Measurements from ENCODE around the gene CFI.
"Not testable (repeated sequence)": the region's sequence is repeated elsewhere in the genome, so short reads cannot be mapped to it uniquely, and the experiment has no call there.

The CFI gene

DNA sequence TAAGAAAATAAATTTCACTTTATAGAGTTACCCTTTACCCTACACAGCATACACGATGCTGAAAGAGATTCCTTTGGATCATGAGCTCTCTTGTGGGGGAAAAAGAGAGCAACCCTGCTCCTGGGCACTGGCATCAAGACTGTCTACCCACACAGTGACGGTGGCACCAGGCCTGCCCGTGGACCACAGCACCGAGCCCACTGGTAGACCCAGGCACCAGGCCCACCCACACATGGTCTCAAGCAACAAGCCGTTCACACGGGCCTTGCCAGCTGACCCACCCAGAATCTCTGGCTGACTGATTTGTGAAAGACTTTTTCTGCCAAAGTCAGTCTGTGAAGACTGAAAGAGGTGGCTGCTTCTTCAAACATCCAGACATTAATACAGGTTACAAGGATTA, 6.7 kb downstream of the CFI start:
- DNase-seq (ENCODE audit: low read depth): no peak

DNA sequence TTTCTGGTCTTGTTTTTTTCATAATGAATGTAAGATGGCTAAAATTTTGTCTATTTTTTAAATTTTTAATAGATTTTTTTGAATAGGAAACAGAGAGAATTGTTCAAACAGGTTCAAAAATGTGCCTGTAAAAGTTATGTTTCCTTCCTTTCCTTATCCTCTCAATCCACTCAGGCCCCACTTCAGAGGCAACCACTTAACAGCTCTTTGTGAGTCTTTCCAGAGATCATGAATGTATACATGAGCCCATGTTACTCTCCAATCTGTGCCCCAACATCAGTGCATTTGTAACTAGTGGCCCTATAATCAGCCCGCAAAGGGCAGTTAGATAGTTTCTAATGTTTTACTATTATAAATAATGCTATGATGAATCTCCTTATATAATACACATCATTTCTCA, 14.0 kb downstream of the CFI start:
- DNase-seq (ENCODE audit: low read depth): no peak

DNA sequence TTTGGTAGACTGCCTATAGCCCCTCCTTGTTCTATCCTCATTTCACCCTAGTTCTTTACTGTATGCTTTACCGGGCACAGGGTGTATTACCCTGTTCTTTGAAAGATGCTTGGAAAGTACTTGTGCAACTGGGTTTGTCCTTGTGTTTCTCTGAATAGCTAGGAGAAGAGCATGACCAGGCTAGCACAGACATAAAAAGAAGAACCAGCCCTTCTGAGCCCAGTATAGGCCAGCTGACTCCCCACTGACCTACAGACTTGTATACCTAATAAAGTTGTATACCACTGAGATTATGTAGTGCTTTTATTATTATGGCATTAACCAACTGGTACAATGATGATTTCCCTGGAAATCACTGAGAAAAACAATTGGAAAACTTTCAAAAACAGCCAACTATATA, 15.0 kb downstream of the CFI start:
- no peak for DNase-seq (ENCODE audit: low read depth)

DNA sequence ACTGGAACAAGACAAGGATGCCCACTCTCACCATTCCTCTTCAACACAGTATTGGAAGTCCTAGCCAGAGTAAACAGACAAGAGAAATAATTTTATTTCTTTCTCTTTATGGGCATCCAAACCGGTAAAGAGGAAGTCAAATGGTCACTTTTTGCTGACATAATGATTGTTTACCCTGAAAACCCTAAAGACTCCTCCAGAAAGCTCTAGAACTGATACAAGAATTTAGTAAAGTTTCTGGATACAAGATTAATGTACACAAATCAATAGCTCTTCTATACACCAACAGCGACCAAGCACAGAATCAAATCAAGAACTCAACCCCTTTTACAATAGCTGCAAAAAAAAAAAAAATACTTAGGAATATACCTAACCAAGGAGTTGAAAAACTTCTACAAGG, 19.7 kb downstream of the CFI start:
- DNase-seq (ENCODE audit: low read depth): not testable (repeated sequence)

DNA sequence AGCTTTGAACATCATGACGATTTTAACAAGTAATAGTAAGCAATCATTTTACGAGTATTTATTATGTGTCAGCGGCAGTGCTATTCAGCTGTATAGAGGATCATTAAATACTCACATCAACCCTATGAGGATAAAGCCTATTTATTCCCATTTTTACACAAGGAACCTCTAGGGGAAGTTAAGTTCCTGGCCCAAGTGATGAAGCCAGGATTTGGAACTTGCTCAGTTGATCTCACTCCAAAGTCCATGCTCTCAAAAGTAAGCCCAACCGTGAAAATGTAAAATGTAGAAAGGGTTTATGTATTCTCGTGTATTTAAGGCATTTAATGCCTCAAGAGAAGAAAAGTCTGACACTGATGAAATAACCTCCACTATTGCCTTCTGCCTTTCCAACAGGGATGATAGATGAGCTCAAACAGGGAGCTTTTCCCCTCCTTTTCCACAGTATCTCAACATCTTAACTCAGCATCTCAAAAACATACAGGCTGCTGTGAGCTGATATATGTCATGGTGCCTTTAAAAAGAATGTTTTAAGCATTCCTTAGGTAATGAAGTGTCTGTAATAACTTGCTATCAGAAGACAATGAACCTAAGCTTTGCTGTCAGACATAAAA, 36.9 kb downstream of the CFI start:
- DNase-seq (ENCODE audit: low read depth): no peak

DNA sequence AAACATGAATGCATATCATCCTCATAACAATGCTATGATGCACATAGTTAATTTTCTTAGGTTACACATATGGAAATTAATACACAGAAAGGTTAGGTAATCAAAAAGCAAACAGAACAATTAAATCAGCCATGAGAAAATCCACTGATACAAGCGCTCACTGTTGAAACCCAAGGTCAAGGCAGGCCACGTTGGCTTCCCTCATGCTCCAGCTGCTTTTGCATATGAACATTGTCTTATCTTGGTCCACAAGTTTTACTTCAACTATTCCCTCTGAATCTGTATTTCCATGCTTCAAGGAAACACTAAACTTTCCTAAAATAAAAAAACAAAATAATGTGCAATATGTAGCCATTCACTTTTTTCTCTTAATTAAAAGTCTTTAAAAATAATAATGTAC, 37.4 kb downstream of the CFI start:
- DNase-seq (ENCODE audit: low read depth): no peak

DNA sequence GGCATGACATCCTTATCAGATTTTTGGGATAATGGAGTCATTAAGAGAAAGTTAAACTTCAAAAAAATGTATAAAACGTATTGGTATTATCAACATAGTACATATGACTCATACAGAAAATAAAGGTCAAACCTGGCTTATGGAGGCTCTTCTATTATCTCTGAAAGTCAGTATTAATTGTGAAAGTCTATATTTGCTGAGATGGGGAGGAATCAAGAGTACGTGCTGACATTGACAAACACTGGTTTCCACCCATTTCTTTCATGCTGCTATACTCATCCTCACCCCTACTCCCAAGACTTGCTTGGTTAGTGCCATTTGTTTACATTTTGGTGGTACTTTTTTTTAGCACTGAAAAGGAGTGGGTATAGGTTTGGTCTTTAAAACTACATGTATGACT, 41.1 kb downstream of the CFI start:
- DNase-seq (ENCODE audit: low read depth): no peak

DNA sequence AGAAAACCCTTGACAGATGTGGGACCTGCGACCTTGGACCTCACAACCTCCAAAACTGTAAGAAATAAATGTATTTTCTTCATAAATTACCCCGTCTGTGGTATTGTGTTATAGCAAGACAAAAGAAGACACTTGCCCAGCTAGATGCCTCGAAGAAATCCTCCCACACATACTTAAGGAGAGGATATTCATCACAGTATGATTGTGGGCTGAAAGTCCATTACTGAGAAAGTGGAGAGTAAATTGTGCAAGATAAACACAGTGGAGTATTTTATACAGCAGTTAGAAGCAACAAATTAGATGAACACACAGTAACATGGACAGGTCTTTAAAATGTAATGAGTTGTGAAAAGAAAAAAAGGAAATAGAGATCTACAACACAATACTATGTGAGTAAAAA, 46.1 kb downstream of the CFI start:
- DNase-seq (ENCODE audit: low read depth): no peak

DNA sequence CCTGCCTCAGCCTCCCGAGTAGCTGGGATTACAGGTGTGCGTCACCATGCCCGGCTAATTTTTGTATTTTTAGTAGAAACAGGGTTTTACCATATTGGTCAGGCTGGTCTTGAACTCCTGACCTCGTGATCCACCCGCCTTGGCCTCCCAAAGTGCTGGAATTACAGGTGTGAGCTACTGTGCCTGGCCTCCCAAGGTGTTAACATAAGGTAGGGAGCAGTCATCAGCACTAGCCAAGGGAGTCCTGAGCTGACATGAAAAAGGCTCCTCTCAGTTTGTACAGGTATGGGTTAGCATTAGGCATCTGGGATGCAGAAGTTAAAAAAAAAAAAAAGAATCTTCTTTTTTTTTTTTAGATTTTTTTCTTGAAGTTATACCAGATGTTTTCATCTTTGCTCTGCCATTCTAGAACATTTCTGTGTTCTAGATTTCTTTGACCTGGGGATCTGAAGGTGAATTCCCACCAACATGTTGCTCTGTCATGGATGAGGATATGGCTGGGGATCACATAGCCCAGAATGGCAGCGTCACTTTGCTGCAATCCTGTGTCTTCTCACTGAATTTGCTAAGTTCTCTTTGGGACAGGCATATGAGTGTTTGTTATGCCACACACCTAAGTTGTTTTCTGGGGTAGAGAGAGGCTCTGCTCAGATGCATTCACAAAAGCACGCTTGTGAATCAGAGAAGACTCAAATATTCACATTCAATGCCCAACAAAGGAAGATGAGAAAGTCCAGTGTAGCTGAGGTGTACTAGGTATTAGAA, 47.5 kb downstream of the CFI start:
- no peak for DNase-seq (ENCODE audit: low read depth)

DNA sequence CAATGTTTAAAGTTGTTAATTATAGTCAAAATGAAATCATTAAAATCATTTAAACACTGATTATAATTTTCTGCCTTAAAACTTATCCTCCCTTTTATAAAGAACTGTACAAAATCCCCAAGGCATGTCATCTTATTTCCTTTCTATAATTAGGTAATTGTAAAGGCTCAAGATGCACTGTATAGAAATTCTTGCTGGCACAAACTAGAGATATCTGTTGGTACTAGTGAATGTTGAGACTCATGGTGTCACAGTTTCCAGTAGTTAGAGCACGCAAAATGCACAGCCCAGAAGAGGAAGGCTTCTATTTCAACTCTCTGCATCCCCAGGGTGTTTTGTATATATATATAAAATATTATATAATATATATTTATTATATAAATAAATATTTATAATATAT, 49.3 kb downstream of the CFI start:
- no peak for DNase-seq (ENCODE audit: low read depth)

DNA sequence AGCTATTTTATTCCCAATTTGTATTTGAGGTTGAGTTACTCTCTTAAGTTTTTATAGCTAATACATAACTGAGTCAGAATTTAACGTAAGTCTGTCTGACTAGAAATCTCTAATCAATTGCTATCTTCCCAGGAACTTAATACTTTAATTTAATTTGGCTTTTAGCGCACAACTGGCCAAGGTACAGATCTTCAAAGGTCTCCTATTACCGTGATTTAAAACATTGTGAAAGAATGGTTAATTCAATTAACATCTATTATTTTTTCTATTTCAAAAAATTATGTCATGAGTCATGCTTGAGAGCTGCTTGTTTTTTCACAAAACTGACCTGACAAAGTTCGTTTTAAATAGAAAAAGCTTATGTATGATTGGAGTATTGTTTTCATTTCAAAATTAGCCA, 49.9 kb downstream of the CFI start:
- DNase-seq (ENCODE audit: low read depth): no peak

DNA sequence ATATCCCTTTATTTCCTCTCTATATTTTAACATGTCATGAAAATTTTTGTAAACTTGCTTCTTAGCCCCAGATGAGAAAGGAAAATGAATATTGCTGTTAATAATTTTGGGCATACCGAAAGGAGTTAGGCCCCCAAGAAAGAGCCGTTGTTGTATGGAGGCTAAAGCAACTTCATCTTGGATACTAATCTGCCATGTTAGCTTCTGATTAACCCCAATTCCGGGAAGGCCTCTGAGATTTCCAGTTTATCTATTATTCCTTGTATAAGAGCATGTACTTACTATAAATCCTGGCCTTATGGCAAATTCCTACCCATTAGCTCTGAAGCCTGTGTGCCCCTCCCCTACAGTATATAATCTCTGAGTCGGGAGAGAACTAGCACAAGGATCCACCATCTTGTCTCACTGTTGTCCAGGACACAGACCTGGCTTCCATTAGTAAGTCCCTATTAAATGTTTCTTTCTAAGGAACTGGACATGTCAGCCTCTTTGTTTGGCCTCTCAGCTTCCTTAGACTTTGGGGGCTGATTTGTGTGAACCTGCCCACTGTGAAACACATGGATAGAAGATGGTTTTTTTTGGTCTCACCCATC, 51.1 kb downstream of the CFI start:
- DNase-seq (ENCODE audit: low read depth): no peak

DNA sequence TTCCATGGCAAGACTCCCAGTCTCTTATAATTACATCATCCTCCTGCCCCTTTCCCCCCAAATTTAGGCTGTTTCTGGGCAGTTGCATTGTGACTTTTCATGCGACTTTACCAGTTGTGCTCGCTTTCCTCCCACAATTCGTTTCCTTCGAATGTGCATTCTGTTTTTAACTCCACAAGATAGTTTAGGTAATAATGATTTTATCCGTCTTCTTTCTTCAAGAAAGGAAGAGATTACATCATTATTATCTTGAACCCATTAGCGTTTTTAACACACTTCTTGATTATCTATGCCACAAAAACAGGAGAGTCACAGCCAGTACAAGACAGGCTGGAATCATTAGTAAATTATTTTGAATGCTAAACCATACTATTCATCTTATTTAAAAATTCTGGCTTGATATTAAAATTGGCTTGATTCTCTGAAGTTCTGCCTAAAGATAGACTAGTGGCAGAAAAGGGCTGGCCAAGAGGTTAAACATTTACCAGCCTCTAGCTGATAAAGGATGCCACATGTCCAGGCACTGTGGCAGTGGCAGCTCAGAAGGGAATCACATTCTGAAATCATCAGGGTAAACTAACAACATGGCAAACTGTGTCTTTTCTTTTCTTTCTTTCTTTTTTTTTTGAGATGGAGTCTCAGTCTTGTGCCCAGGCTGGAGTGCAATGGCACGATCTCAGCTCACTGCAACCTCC, 52.3 kb downstream of the CFI start:
- DNase-seq (ENCODE audit: low read depth): no peak

DNA sequence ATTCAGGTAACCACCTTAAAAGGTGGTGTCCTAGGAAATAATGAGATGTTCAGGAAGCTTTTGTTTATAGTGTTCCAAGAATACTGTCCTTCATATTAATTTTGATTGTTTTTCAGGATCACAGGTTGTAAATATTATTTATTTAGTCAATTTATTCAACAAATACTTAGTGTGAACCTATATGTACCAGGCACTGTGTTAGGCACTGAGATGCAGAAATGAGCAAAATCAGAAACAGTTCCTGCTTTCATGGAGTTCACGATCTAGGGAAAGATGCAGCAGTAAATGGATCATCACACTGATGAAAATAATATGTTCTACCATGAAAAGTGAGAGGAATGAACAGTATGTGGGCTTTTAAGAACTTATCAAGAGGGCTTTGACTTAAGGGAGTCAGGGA, 53.7 kb downstream of the CFI start:
- DNase-seq (ENCODE audit: low read depth): no peak

DNA sequence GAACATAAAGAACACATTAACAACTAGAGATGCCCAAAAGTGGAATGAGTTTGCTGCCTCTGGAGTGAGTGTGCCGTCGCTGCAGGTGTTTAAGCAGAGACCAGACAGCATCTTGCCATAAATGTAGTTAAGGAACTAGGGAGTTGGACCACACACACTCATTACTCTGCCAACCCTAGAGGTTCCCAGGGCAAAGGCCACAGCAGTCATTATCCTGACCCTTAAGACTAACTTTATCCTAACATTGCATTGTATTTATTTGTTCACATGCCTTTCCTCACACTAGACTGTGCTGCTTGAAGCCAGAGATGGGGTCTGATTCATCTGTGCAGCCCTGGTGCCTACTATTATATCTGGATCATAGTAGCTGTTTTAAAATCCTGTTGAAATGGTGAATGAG, 55.1 kb downstream of the CFI start:
- DNase-seq (ENCODE audit: low read depth): no peak

DNA sequence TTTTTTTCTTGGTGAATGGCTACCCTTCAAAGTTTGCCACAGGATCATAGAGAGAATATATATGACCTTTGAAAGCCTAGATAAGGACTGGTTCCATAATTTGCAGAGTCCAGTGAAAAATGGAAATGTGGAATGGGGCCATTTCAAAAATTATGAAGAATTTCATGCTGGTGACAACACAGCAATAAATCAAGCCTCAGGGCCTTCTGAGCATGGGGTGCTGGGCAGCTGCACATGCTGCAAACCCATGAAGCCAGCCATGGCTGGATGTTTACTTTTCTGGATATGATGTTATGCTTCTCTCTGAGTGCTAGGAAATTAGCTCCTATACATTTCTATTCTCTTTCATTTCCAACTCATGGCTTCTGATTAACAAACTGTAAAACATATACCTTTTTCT, 56.0 kb downstream of the CFI start:
- DNase-seq (ENCODE audit: low read depth): no peak

DNA sequence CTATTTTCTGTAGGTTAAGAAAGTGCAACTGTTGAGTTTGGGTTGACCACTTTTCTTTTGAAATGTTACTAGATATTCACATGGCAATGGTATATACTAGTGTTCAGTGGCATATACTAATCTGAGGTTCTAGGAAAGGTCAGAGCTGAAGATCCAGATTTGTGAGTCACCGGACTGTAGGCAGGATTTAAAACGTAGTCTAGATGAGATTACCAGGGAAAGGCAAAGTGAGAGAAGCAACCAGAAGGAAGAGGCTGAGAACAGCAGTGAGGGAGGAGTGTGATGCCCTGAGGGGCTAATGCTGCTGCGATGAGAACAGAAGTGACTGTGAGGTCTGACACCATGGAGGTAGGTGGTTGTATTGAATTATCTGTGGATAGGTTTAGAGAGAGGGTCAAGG, 62.3 kb downstream of the CFI start:
- DNase-seq (ENCODE audit: low read depth): no peak

DNA sequence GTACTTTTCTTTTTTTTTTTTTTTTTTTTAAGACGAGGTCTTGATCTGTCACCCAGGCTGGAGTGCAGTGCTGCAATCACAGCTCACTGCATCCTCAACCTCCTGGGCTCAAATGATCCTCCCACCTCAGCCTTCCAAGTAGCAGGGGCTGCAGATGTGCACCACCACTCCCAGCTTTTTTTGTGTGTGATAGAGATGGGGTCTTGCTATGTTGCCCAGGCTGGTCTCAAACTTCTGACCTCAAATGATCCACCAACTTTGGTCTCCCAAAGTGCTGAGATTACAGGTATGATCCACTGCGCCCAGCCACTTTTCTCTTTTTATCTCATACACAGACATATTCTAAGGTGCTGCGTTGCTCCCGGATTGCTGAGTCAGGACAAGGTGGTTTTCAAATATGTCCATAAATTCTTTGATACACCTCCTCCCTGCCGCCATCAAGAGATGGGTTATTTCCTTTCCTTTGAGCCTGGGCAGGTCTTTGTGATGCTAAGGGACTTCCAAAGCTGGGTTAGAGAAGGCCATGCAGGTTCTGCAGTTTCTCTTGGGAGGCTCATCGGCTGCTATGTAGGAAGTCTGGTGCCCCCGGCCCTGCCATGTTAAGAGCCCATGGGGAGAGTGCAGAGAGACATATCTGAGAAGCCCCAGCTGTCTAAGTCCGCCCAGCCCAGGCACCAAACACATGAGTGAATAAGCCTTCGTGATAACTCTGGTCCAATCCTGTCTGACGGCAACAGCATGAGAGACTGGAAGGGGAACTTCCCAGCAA, 63.5 kb downstream of the CFI start:
- DNase-seq (ENCODE audit: low read depth): no peak

DNA sequence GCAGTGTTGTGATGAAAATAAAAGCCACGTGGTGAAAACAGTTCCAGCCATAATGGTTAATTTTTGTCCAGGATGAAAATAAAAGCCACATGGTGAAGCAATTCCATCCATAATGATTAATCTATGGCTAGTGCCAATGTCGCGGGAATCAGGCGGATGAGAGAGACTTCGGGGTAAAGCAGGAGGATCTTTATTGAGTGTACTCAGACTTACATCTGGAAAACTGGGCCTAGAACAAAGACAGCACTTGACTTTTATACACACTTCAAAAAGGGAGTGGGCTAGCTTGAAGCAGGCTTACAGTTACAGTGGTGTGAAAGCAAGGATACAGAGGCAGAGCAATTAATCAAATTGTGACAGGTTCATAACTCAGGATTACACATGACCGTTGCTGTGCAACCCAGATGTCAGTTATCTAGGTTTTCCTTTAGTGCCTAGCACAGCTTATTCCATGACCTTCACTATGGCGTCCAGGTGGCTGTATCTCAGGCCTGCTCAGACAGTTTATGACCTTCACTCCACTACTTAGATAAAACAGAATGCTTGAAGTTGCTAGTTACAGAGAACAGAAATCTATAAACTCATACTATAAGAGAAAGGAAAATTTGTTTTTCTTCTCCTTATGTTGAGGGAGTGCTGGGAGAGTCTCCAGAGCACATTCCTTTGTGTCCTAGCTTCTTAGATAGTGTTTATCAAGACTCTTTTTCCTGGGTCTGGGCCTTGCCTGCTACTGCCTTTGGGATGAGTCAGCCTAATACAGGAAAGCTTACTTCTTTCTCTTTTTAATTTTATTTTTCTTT, 66.0 kb downstream of the CFI start:
- DNase-seq (ENCODE audit: low read depth): no peak

DNA sequence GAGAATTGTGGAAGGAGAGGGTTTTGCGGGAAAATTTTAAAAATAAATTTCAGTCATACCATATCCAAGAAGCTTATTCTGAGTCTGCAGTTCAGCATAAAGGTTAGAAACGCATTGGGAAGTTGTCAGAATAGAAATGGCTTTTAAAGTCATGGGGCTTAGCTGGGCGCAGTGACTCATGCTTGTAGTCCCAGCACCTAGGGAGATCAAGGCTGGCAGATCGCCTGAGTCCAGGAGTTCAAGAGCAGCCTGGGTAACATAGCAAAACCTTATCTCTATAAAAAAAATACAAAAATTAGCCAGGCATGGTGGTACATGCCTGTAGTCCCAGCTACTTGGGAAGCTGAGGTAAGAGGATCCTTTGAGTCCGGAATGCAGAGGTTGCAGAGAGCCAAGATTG, 68.1 kb downstream of the CFI start:
- no peak for DNase-seq (ENCODE audit: low read depth)

Data from CMK (cell line).